Measurements from ENCODE around the gene GRB10.

GRB10 gene

GRCh38 chr7:50651271-50651989, 131.3 kb downstream of the GRB10 start:
- no peak for DNase-seq

GRCh38 chr7:50650057-50650664, 132.5 kb downstream of the GRB10 start:
- no peak for DNase-seq

- DNase-seq: no peak
These were observed 133.3 kb downstream of the GRB10 start for GRCh38 chr7:50649259-50649885.

GRCh38 chr7:50648570-50649169, 134.0 kb downstream of the GRB10 start:
- no peak for DNase-seq

GRCh38 chr7:50648076-50648475, 134.6 kb downstream of the GRB10 start:
- DNase-seq: no peak

GRCh38 chr7:50647286-50647980, 135.3 kb downstream of the GRB10 start:
- no peak for DNase-seq

- DNase-seq: no peak
These were observed 136.6 kb downstream of the GRB10 start for GRCh38 chr7:50646069-50646468.

- no peak for DNase-seq
These were observed 137.5 kb downstream of the GRB10 start for GRCh38 chr7:50645186-50645585.

- DNase-seq: no peak
These were observed 138.1 kb downstream of the GRB10 start for GRCh38 chr7:50644586-50644985.

- DNase-seq: no peak
These were observed 138.6 kb downstream of the GRB10 start for GRCh38 chr7:50644114-50644513.

GRCh38 chr7:50641442-50642405, 141.0 kb downstream of the GRB10 start:
- DNase-seq: no peak

GRCh38 chr7:50640779-50641178, 141.9 kb downstream of the GRB10 start:
- DNase-seq: no peak

- no peak for DNase-seq
These were observed 142.4 kb downstream of the GRB10 start for GRCh38 chr7:50640256-50640655.

GRCh38 chr7:50637725-50638643, 144.7 kb downstream of the GRB10 start:
- no peak for DNase-seq

- DNase-seq: no peak
These were observed 148.3 kb downstream of the GRB10 start for GRCh38 chr7:50634378-50634777.

- no peak for DNase-seq
These were observed 149.3 kb downstream of the GRB10 start for GRCh38 chr7:50633414-50633710.

GRCh38 chr7:50632561-50633413, 149.9 kb downstream of the GRB10 start:
- DNase-seq: peak; percentile 69

- no peak for DNase-seq
These were observed 151.1 kb downstream of the GRB10 start for GRCh38 chr7:50631639-50632038.

- DNase-seq: no peak
These were observed 151.6 kb downstream of the GRB10 start for GRCh38 chr7:50631100-50631499.
